SKM-1 treated with dmso at 0.1 percent for 144 hours (cell line): ENCODE results near the gene UBAC1.
"Not testable (repeated sequence)": the region's sequence is repeated elsewhere in the genome, so short reads cannot be mapped to it uniquely, and the experiment has no call there.

Experiments used
- DNase-seq: peaks from one replicate; lab custom pipeline; 2025; ENCODE audit not compliant: unreplicated experiment; lab: John Stamatoyannopoulos, UW

Gene UBAC1

GRCh38 chr9:135903786-135904520, 57.2 kb downstream of the UBAC1 start:
- no peak for DNase-seq

- DNase-seq = no peak
These were observed 57.9 kb downstream of the UBAC1 start for GRCh38 chr9:135903358-135903656.

GRCh38 chr9:135902655-135903357, 58.4 kb downstream of the UBAC1 start:
- DNase-seq = no peak

- DNase-seq = no peak
These were observed 59.3 kb downstream of the UBAC1 start for GRCh38 chr9:135901826-135902225.

- no peak for DNase-seq
These were observed 60.0 kb downstream of the UBAC1 start for GRCh38 chr9:135901031-135901758.

GRCh38 chr9:135898634-135899407, 62.4 kb downstream of the UBAC1 start:
- DNase-seq = no peak

GRCh38 chr9:135896626-135897025, 64.5 kb downstream of the UBAC1 start:
- no peak for DNase-seq

GRCh38 chr9:135896205-135896604, 65.0 kb downstream of the UBAC1 start:
- DNase-seq = no peak

GRCh38 chr9:135895202-135895848, 65.8 kb downstream of the UBAC1 start:
- DNase-seq = no peak

GRCh38 chr9:135893104-135893503, 68.1 kb downstream of the UBAC1 start:
- no peak for DNase-seq

- DNase-seq = not testable (repeated sequence)
These were observed 68.8 kb downstream of the UBAC1 start for GRCh38 chr9:135892327-135892726.

GRCh38 chr9:135891027-135891631, 70.0 kb downstream of the UBAC1 start:
- no peak for DNase-seq

GRCh38 chr9:135890190-135891026, 70.8 kb downstream of the UBAC1 start:
- no peak for DNase-seq

- DNase-seq = no peak
These were observed 71.5 kb downstream of the UBAC1 start for GRCh38 chr9:135889564-135890189.

GRCh38 chr9:135888766-135889394, 72.3 kb downstream of the UBAC1 start:
- no peak for DNase-seq

- no peak for DNase-seq
These were observed 72.9 kb downstream of the UBAC1 start for GRCh38 chr9:135888126-135888765.

- peak; percentile 83 for DNase-seq
These were observed 73.6 kb downstream of the UBAC1 start for GRCh38 chr9:135887585-135888050.

- peak; percentile 83 for DNase-seq
These were observed 74.1 kb downstream of the UBAC1 start for GRCh38 chr9:135887021-135887507.
